WTC11 (cell line): ENCODE data around the gene BARX2. TPM values are rescaled to one million over a fixed set of nuclear protein-coding genes. Genes with fewer than 3 reads are reported as not detected.

ENCODE experiments used
- ATAC-seq: fragments of 200-7000 bp; cut with Tn5 transposase; 2 replicates; pipeline ENCODE4 v1.10.0; 2021; ENCODE audit warnings: mild to moderate bottlenecking, moderate library complexity
- CTCF ChIA-PET: fragments of 300-600 bp; sonication (Branson Sonifier 250); formaldehyde crosslinking; loops from one replicate; lab custom pipeline; 2021; ENCODE audit warnings: antibody characterized with exemption; lab: Charles Lee
- POLR2A ChIA-PET: fragments of 350-600 bp; sonication (Branson Sonifier 250); formaldehyde crosslinking; loops from one replicate; lab custom pipeline; 2021; ENCODE audit warnings: antibody characterized with exemption; lab: Charles Lee
- DNase-seq: peaks from one replicate; pipeline ENCODE4 v3.0.0; 2021; ENCODE audit warnings: low spot score
- H3K27ac Mint-ChIP-seq: 2 replicates; pipeline ENCODE4 v1.8.0; 2021; ENCODE audit warnings: mixed read lengths
- H3K27me3 Mint-ChIP-seq: 2 replicates; pipeline ENCODE4 v1.8.0; 2021; ENCODE audit warnings: low read depth, mild to moderate bottlenecking, moderate library complexity, mixed read lengths
- H3K36me3 Mint-ChIP-seq: 2 replicates; pipeline ENCODE4 v1.8.0; 2021; ENCODE audit warnings: mixed read lengths
- H3K4me1 Mint-ChIP-seq: 2 replicates; pipeline ENCODE4 v1.8.0; 2022; ENCODE audit warnings: mixed read lengths
- H3K4me3 Mint-ChIP-seq: 2 replicates; pipeline ENCODE4 v1.8.0; 2021; ENCODE audit warnings: mild to moderate bottlenecking, moderate library complexity, mixed read lengths
- H3K9me3 Mint-ChIP-seq: 2 replicates; pipeline ENCODE4 v1.8.0; 2021; ENCODE audit warnings: mixed read lengths
- ATF6 ChIP-seq: sonication (generic); formaldehyde crosslinking; IDR thresholded peaks from 2 replicates; pipeline ENCODE4 v1.8.1; 2023; ENCODE audit warnings: mild to moderate bottlenecking, missing genetic modification reagents
- CBFB ChIP-seq: sonication (generic); formaldehyde crosslinking; IDR thresholded peaks from 2 replicates; pipeline ENCODE4 v1.8.1; 2022; ENCODE audit warnings: mild to moderate bottlenecking, low read depth, missing genetic modification reagents
- CREM ChIP-seq: sonication (generic); formaldehyde crosslinking; IDR thresholded peaks from 2 replicates; pipeline ENCODE4 v1.8.1; 2022; ENCODE audit warnings: mild to moderate bottlenecking, missing genetic modification reagents, moderate library complexity
- FOXJ3 ChIP-seq: sonication (generic); formaldehyde crosslinking; IDR thresholded peaks from 2 replicates; pipeline ENCODE4 v1.9.0; 2021; ENCODE audit warnings: missing genetic modification reagents, mild to moderate bottlenecking, borderline replicate concordance
- FOXP1 ChIP-seq: sonication (generic); formaldehyde crosslinking; IDR thresholded peaks from 2 replicates; pipeline ENCODE4 v1.8.0; 2022; ENCODE audit warnings: missing genetic modification reagents, mild to moderate bottlenecking, moderate library complexity, borderline replicate concordance
- GABPB1 ChIP-seq: sonication (generic); formaldehyde crosslinking; IDR thresholded peaks from 2 replicates; pipeline ENCODE4 v1.8.1; 2023; ENCODE audit warnings: mild to moderate bottlenecking, missing genetic modification reagents
- HMGA2 ChIP-seq: fragments of 250-450 bp; sonication (Bioruptor Pico); IDR thresholded peaks from 2 replicates; pipeline ENCODE4 v1.4.0; 2021; ENCODE audit warnings: mild to moderate bottlenecking, moderate library complexity
- NFE2L1 ChIP-seq: sonication (generic); formaldehyde crosslinking; IDR thresholded peaks from 2 replicates; pipeline ENCODE4 v1.8.1; 2023; ENCODE audit warnings: missing genetic modification reagents
- NR2C2 ChIP-seq: sonication (generic); formaldehyde crosslinking; IDR thresholded peaks from 2 replicates; pipeline ENCODE4 v1.8.0; 2022; ENCODE audit warnings: mild to moderate bottlenecking, missing genetic modification reagents
- RELA ChIP-seq: sonication (generic); formaldehyde crosslinking; IDR thresholded peaks from 2 replicates; pipeline ENCODE4 v1.8.1; 2022; ENCODE audit warnings: missing genetic modification reagents, mild to moderate bottlenecking, borderline replicate concordance
- RORB ChIP-seq: fragments of 250-450 bp; sonication (Bioruptor Pico); IDR thresholded peaks from 2 replicates; pipeline ENCODE4 v1.9.0; 2021; ENCODE audit warnings: mild to moderate bottlenecking
- SOX15 ChIP-seq: fragments of 250-450 bp; sonication (Bioruptor Pico); IDR thresholded peaks from 2 replicates; pipeline ENCODE4 v1.9.0; 2021; ENCODE audit warnings: mild to moderate bottlenecking
- STAT6 ChIP-seq: sonication (generic); formaldehyde crosslinking; conservative IDR thresholded peaks from 2 replicates; pipeline ENCODE4 v1.8.1; 2023; ENCODE audit warnings: mild to moderate bottlenecking, low read depth, missing genetic modification reagents, moderate library complexity
- ZNF121 ChIP-seq: sonication (generic); formaldehyde crosslinking; IDR thresholded peaks from 2 replicates; pipeline ENCODE4 v1.8.0; 2023; ENCODE audit warnings: missing genetic modification reagents
- ZNF138 ChIP-seq: sonication (generic); formaldehyde crosslinking; conservative IDR thresholded peaks from 2 replicates; pipeline ENCODE4 v1.8.1; 2022; ENCODE audit warnings: mild to moderate bottlenecking, moderate library complexity, missing genetic modification reagents
- ZNF232 ChIP-seq: sonication (generic); formaldehyde crosslinking; IDR thresholded peaks from 2 replicates; pipeline ENCODE4 v1.8.0; 2022; ENCODE audit warnings: mild to moderate bottlenecking, missing genetic modification reagents
- ZNF423 ChIP-seq: fragments of 250-450 bp; sonication (Bioruptor Pico); IDR thresholded peaks from 2 replicates; pipeline ENCODE4 v2.1.2; 2022; ENCODE audit warnings: mild to moderate bottlenecking, moderate library complexity
- total RNA-seq: library from RNA; stranded (reverse); gene quantifications from 3 replicates; pipeline ENCODE4 v1.2.3, GENCODE V29; 2021
- TF ChIP-seq, protein P1 (sequence below): sonication (generic); formaldehyde crosslinking; conservative IDR thresholded peaks from 2 replicates; pipeline ENCODE4 v1.8.1; 2022; ENCODE audit warnings: mild to moderate bottlenecking, missing genetic modification reagents
- TF ChIP-seq, protein P2 (sequence below): sonication (generic); formaldehyde crosslinking; IDR thresholded peaks from 2 replicates; pipeline ENCODE4 v1.8.0; 2023; ENCODE audit warnings: mild to moderate bottlenecking, missing genetic modification reagents
- TF ChIP-seq, protein P3 (sequence below): fragments of 250-450 bp; sonication (Bioruptor Pico); conservative IDR thresholded peaks from 2 replicates; pipeline ENCODE4 v1.9.0; 2021; ENCODE audit warnings: mild to moderate bottlenecking

BARX2 gene
- total RNA-seq, 1 experiment from 2014 or later = not detected

DNA sequence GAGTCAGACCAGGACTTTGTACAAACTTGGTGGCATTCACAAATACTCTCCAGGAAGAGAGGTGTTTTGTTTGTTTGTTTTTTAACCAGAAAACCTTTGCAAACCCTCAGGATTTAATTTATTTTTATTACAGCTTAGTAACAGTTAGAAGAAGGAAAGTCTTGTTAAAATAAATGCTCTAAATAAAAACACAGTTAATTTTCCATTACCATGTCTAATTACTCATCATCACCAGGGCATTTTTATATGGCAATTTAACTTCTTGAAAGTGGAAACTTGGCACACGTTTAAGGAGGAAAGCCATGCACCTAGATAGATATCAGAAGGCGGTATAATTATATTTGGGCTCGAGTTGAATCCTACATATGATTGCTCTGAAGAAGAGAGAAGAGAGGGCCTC, 7.4 kb downstream of the BARX2 start:
- H3K4me3 Mint-ChIP-seq = no peak overlapping the region
- POLR2A ChIA-PET = no interaction called here
- no peaks in the 10 kb centered on the region for H3K4me1 Mint-ChIP-seq
- H3K9me3 Mint-ChIP-seq = no peaks in the 10 kb centered on the region
- CTCF ChIA-PET = interaction anchor here (1.0 kb wide), 1 partner anchor 313 kb away, joined by 3 read pairs; no protein-coding TSS in a partner anchor
- H3K27me3 Mint-ChIP-seq = peaks cover 25% of the 10 kb centered on the region
- no peaks in the 10 kb centered on the region for H3K36me3 Mint-ChIP-seq
- TF ChIP-seq RELA (CRISPR knock-in tag) = no peak
- DNase-seq = no peak
- H3K27ac Mint-ChIP-seq = no peak overlapping the region
- no peak for ATAC-seq

- no peak for TF ChIP-seq ZNF232
- TF ChIP-seq FOXJ3 (CRISPR knock-in tag) = no peak
- TF ChIP-seq HMGA2 (CRISPR knock-in tag) = no peak
- TF ChIP-seq NR2C2 (CRISPR knock-in tag) = no peak
- no peak for TF ChIP-seq NFE2L1
- TF ChIP-seq CREM (CRISPR knock-in tag) = no peak
- no peak for TF ChIP-seq ZNF423
- TF ChIP-seq GABPB1 = no peak
- TF ChIP-seq, protein P1, sequence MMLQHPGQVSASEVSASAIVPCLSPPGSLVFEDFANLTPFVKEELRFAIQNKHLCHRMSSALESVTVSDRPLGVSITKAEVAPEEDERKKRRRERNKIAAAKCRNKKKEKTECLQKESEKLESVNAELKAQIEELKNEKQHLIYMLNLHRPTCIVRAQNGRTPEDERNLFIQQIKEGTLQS (CRISPR knock-in tag) = no peak
- no peak for TF ChIP-seq SOX15 (CRISPR knock-in tag)
- TF ChIP-seq, protein P2, sequence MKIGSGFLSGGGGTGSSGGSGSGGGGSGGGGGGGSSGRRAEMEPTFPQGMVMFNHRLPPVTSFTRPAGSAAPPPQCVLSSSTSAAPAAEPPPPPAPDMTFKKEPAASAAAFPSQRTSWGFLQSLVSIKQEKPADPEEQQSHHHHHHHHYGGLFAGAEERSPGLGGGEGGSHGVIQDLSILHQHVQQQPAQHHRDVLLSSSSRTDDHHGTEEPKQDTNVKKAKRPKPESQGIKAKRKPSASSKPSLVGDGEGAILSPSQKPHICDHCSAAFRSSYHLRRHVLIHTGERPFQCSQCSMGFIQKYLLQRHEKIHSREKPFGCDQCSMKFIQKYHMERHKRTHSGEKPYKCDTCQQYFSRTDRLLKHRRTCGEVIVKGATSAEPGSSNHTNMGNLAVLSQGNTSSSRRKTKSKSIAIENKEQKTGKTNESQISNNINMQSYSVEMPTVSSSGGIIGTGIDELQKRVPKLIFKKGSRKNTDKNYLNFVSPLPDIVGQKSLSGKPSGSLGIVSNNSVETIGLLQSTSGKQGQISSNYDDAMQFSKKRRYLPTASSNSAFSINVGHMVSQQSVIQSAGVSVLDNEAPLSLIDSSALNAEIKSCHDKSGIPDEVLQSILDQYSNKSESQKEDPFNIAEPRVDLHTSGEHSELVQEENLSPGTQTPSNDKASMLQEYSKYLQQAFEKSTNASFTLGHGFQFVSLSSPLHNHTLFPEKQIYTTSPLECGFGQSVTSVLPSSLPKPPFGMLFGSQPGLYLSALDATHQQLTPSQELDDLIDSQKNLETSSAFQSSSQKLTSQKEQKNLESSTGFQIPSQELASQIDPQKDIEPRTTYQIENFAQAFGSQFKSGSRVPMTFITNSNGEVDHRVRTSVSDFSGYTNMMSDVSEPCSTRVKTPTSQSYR (CRISPR knock-in tag) = no peak
- TF ChIP-seq, protein P3, sequence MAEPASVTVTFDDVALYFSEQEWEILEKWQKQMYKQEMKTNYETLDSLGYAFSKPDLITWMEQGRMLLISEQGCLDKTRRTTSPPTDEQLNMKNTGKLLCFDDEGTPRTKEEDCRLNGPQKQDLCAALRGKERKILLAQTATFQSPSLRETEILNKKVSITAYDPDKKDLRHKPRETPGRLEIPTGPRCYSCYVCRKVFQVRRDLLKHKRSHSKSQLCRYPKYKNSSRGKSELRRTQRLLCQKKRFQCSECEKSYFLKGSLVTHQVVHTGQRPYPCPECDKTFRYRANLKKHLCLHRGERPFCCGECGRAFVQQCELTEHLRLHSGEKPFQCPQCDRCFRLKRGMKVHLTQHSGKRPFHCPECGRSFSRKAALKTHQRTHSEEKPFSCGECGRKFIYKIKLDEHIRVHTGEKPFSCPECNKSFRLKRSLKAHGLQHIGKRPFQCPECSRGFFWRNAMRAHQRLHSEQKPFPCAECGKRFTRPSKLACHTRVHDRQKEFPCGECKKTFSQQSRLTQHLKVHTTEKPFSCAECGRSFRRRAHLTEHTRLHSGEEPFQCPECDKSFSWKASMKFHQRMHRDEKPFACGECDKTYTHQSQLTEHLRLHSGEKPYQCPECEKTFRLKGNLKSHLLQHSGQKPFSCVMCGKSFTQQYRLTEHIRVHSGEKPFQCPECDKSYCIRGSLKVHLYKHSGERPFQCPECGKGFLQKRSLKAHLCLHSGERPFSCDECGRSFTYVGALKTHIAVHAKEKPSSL (CRISPR knock-in tag) = no peak
- TF ChIP-seq FOXP1 = no peak
- TF ChIP-seq RORB (CRISPR knock-in tag) = no peak
- no peak for TF ChIP-seq STAT6 (CRISPR knock-in tag)
- no peak for TF ChIP-seq CBFB (CRISPR knock-in tag)
- no peak for TF ChIP-seq ZNF138 (CRISPR knock-in tag)
- no peak for TF ChIP-seq ZNF121 (CRISPR knock-in tag)
- no peak for TF ChIP-seq ATF6 (CRISPR knock-in tag)
- ATAC-seq = no peak
- Mint-ChIP-seq H3K4me1 (no peaks in the 10 kb centered on the region), H3K9me3 (no peaks in the 10 kb centered on the region), H3K27me3 (peaks cover 21% of the 10 kb centered on the region), H3K36me3 (no peaks in the 10 kb centered on the region), H3K27ac (no peak overlapping the region), H3K4me3 (no peak overlapping the region)
- ChIA-PET POLR2A (no interaction called here), CTCF (interaction anchor here (1.0 kb wide), 1 partner anchor 312 kb away, joined by 3 read pairs; no protein-coding TSS in a partner anchor)
- no peak for DNase-seq
These were observed 7.9 kb downstream of the BARX2 start for GRCh38 chr11:129383502-129383901.
